Memory B cell (primary cell): Measurements from ENCODE around the gene CREB5.

Experiments
- ATAC-seq: fragments of 150-1000 bp; cut with Tn5 transposase; 2 replicates; pipeline ENCODE4 v1.10.0; 2021; ENCODE audit warnings: low read depth, mild to moderate bottlenecking, moderate library complexity
- DNase-seq, 2 donors: peaks; one replicate each; pipeline ENCODE4 v3.0.0; 2022; ENCODE audit warnings: low spot score in 2 of 2
- H3K27ac Mint-ChIP-seq: one replicate; pipeline ENCODE4 v1.8.0; 2022; ENCODE audit warnings: mild to moderate bottlenecking, moderate library complexity, mixed read lengths
- H3K27me3 Mint-ChIP-seq: one replicate; pipeline ENCODE4 v1.8.0; 2022; ENCODE audit warnings: mixed read lengths
- H3K36me3 Mint-ChIP-seq: one replicate; pipeline ENCODE4 v1.8.0; 2022; ENCODE audit warnings: mild to moderate bottlenecking, mixed read lengths
- H3K4me1 Mint-ChIP-seq: one replicate; pipeline ENCODE4 v1.8.0; 2022; ENCODE audit warnings: mixed read lengths
- H3K4me3 Mint-ChIP-seq: one replicate; pipeline ENCODE4 v1.8.0; 2022; ENCODE audit warnings: mild to moderate bottlenecking, moderate library complexity, mixed read lengths
- H3K9me3 Mint-ChIP-seq: one replicate; pipeline ENCODE4 v1.8.0; 2022; ENCODE audit warnings: mixed read lengths

CREB5 gene

DNA sequence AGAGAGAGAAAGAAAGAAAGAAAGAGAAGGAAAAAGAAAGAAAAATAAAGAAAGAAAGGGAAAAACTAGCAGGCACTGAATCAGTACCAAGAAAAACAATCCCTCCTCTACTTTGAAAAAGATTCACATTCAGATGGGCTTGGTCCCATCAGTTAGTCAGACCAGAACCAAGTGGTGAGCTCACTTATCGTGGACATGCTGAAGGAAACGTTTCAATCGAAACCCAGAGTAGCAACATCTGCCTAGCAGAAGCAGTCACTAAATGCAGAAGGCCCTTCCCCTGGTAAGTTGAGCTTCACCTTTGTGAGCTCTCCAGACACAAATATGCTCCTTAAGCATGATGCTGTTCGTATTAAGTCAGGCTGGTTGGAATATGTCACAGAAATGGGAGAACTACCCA, 378.1 kb downstream of the CREB5 start:
- H3K27me3 Mint-ChIP-seq: peaks cover 4% of the 10 kb centered on the region
- no peak for DNase-seq
- peaks cover 5% of the 10 kb centered on the region for H3K4me1 Mint-ChIP-seq
- H3K4me3 Mint-ChIP-seq: no peak overlapping the region
- H3K9me3 Mint-ChIP-seq: peaks cover 1% of the 10 kb centered on the region
- no peak for ATAC-seq
- H3K27ac Mint-ChIP-seq: no peak overlapping the region
- no peaks in the 10 kb centered on the region for H3K36me3 Mint-ChIP-seq

DNA sequence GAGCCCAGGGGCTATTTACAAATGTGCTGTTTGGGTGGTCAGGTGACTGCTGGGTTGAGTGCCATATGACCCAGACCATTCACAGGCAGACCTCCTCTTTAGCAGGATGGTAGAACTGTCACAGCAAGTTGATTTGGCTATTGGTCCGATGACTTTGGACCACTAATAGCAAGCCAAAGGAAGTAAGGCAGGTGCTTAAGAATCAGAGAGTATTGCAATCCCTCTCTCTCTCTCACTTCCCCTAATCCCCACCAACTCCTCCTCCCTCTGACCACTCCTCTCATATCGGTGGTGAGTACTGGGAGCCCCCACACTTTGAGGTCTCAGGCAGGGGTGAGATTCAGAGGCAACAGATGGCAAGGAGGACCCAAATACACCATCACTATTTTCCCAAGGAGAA, 380.5 kb downstream of the CREB5 start:
- peaks cover 2% of the 10 kb centered on the region for H3K4me1 Mint-ChIP-seq
- H3K4me3 Mint-ChIP-seq: no peak overlapping the region
- H3K27ac Mint-ChIP-seq: no peak overlapping the region
- peaks cover 4% of the 10 kb centered on the region for H3K27me3 Mint-ChIP-seq
- ATAC-seq (no peak), DNase-seq (no peak)
- peaks cover 1% of the 10 kb centered on the region for H3K9me3 Mint-ChIP-seq
- no peaks in the 10 kb centered on the region for H3K36me3 Mint-ChIP-seq

- Mint-ChIP-seq H3K9me3 (peaks cover 1% of the 10 kb centered on the region), H3K27ac (no peak overlapping the region), H3K4me1 (peaks cover 2% of the 10 kb centered on the region), H3K36me3 (no peaks in the 10 kb centered on the region), H3K4me3 (no peak overlapping the region), H3K27me3 (peaks cover 4% of the 10 kb centered on the region)
- DNase-seq (no peak), ATAC-seq (no peak)
Observed at GRCh38 chr7:28793381-28794085, 381.2 kb downstream of the CREB5 start.

- DNase-seq (no peak), ATAC-seq (no peak)
Observed at GRCh38 chr7:28798274-28798673, 386.0 kb downstream of the CREB5 start.

DNA sequence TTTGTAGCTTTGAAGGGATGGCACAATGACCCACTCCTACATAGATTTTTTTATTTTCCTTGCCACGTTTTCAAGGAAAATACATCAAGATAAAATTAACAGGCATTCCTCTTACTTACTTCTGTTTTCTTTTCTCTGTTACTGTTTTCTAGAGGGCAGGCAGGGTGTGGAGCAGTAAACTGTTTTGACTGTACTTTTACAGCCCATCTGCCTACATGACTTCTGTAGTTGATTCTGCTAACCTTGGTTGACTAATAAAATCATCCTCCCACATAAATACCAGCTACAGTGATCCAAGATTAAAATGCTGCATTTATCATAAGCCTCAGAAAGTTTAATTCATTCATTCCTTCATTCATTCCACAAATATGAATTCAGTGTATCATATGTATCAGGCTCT, 387.3 kb downstream of the CREB5 start:
- Mint-ChIP-seq H3K27me3 (peaks cover 5% of the 10 kb centered on the region), H3K27ac (no peak overlapping the region), H3K4me1 (no peaks in the 10 kb centered on the region), H3K4me3 (no peak overlapping the region), H3K9me3 (no peaks in the 10 kb centered on the region), H3K36me3 (no peaks in the 10 kb centered on the region)
- ATAC-seq (no peak), DNase-seq (no peak)

More at GRCh38 chr7:28798274-28798673, 386.0 kb downstream of the CREB5 start:
- Mint-ChIP-seq H3K36me3 (no peaks in the 10 kb centered on the region), H3K9me3 (no peaks in the 10 kb centered on the region), H3K27ac (no peak overlapping the region), H3K4me1 (no peaks in the 10 kb centered on the region), H3K27me3 (peaks cover 1% of the 10 kb centered on the region), H3K4me3 (no peak overlapping the region)

DNA sequence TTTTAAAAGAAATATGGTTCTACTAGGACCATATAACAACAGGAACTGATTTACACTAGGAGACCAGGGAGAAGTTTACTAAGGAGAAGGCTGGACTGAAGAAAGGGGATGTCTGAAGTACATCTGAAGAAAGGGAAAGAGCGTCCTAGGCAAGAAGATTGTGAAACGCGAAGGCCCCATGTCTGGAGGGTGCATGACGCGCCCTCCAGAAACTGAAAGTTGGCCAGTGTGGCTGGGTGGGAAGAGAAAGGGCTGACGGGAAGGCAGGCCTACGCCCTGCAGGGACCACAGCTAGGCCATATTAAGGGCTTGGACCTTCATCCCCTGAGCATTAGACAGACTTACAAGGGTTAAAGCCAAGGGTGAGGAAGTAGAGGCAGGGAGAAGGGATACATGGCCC, 387.8 kb downstream of the CREB5 start:
- Mint-ChIP-seq H3K27me3 (peaks cover 5% of the 10 kb centered on the region), H3K9me3 (no peaks in the 10 kb centered on the region), H3K4me3 (no peak overlapping the region), H3K27ac (no peak overlapping the region), H3K4me1 (no peaks in the 10 kb centered on the region), H3K36me3 (no peaks in the 10 kb centered on the region)
- ATAC-seq (no peak), DNase-seq (no peak)

DNA sequence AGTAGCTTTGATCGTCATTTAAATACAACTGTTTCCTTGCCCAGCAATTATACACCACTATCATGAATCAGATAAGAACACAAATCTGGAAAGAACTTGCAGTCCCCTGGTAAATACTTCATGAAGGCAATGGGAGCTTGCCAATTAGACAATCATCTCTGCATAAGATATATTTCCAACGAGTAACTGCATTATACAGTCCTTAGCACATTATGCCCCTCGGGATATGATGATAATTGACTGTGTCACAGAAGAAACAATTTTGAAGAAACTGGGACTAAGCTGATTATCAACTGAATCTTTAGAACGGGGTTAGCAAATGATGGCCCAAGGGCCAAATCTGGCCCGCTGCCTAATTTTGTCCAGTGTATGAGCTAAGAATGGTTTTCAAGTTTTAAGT, 390.1 kb downstream of the CREB5 start:
- Mint-ChIP-seq H3K4me1 (no peaks in the 10 kb centered on the region), H3K36me3 (no peaks in the 10 kb centered on the region), H3K27ac (no peak overlapping the region), H3K9me3 (no peaks in the 10 kb centered on the region), H3K4me3 (no peak overlapping the region), H3K27me3 (peaks cover 5% of the 10 kb centered on the region)
- DNase-seq: no peak
- ATAC-seq: no peak

DNA sequence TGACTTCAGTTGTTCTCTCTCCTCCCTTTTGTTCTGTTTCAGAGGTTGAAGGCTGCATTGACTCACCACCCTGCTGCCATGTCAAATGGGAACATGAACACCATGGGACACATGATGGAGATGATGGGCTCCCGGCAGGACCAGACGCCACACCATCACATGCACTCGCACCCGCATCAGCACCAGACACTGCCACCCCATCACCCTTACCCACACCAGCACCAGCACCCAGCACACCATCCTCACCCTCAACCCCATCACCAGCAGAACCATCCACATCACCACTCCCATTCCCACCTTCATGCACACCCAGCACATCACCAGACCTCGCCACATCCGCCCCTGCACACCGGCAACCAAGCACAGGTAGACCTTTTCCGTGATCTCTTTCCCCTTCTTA, 391.8 kb downstream of the CREB5 start:
- H3K36me3 Mint-ChIP-seq: no peaks in the 10 kb centered on the region
- no peaks in the 10 kb centered on the region for H3K9me3 Mint-ChIP-seq
- ATAC-seq: no peak
- no peak for DNase-seq
- peaks cover 5% of the 10 kb centered on the region for H3K27me3 Mint-ChIP-seq
- no peak overlapping the region for H3K27ac Mint-ChIP-seq
- H3K4me3 Mint-ChIP-seq: no peak overlapping the region
- peaks cover 5% of the 10 kb centered on the region for H3K4me1 Mint-ChIP-seq

GRCh38 chr7:28804990-28805389, 392.7 kb downstream of the CREB5 start:
- Mint-ChIP-seq H3K27ac (no peak overlapping the region), H3K27me3 (peaks cover 5% of the 10 kb centered on the region), H3K4me1 (peaks cover 5% of the 10 kb centered on the region), H3K36me3 (no peaks in the 10 kb centered on the region), H3K9me3 (no peaks in the 10 kb centered on the region), H3K4me3 (no peak overlapping the region)
- ATAC-seq (no peak), DNase-seq (no peak)

DNA sequence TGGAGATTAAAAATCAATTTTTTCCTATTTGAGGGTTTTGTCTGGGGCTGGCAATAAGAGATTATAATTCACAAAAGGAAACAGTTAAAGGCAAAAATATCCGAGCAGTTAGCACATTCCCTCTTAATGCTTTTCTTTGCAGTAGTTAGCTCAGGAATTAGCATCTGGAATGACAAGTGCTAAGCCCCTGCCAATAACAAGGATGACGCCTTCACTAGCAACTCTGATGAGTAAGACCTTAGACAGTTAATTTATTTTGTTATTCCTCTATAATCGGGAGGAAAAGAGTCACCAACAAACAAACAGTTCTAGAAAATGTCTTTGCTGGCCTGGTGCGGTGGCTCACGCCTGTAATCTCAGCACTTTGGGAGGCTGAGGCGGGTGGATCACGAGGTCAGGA, 394.5 kb downstream of the CREB5 start:
- Mint-ChIP-seq H3K4me3 (no peak overlapping the region), H3K9me3 (no peaks in the 10 kb centered on the region), H3K36me3 (no peaks in the 10 kb centered on the region), H3K27ac (no peak overlapping the region), H3K27me3 (peaks cover 4% of the 10 kb centered on the region), H3K4me1 (peaks cover 5% of the 10 kb centered on the region)
- no peak for DNase-seq
- no peak for ATAC-seq

DNA sequence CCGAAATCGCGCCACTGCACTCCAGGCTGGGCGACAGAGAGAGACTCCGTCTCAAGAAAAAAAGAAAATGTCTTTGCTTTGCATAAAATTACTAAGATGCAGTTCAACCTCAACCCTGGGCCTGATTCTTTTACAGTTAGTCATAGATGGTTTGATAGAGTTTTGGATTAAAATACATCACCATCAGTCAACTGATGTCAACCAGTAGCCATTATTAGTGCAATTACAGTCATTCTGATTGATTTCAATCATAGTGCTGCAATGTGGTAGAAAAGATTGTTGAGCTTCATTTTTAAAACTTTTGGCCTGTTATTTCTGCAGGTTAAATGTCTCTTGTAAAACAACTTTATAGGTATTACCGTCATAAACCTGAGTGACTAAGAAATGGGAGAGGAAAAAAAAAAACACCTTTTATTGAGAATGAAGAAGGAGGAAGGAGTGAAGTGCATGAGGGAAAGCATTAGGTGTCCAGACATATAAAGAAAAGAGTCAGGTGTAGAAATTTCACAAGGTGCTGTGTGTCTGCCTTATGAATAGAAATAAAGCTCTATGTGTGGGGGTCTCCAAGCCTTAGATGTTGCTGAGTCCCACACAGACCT, 395.2 kb downstream of the CREB5 start:
- Mint-ChIP-seq H3K27ac (no peak overlapping the region), H3K4me1 (peaks cover 5% of the 10 kb centered on the region), H3K9me3 (no peaks in the 10 kb centered on the region), H3K27me3 (peaks cover 4% of the 10 kb centered on the region), H3K4me3 (no peak overlapping the region), H3K36me3 (no peaks in the 10 kb centered on the region)
- DNase-seq (no peak), ATAC-seq (no peak)

DNA sequence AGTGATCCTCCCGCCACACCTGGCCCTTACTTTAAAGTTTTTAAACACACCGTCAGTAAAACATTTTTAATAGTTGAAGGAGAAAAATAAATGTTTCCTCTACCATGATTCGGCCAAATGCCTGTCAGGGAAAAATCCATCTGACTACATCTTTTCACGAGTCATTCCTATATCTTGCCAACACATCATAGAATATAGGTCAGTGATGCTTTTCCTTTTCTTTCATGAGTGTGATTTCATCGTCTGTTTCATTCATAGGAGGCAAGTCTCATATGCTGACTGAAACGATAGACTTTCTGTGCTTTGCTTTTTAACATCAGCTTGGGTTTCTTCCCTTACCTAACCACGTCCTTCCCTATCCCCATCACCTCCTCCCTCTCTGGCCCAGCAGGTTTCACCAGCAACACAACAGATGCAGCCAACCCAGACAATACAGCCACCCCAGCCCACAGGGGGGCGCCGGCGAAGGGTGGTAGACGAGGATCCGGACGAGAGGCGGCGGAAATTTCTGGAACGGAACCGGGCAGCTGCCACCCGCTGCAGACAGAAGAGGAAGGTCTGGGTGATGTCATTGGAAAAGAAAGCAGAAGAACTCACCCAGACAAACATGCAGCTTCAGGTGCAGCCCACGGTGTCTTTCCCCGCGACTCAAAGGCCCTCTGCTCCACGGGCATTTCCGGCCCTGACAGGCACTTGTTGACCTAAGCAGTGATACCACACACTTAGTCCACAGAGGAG, 396.6 kb downstream of the CREB5 start:
- ATAC-seq (peak; percentile 96), DNase-seq (peak; percentile 53 to 63)
- peaks cover 4% of the 10 kb centered on the region for H3K27me3 Mint-ChIP-seq

DNA sequence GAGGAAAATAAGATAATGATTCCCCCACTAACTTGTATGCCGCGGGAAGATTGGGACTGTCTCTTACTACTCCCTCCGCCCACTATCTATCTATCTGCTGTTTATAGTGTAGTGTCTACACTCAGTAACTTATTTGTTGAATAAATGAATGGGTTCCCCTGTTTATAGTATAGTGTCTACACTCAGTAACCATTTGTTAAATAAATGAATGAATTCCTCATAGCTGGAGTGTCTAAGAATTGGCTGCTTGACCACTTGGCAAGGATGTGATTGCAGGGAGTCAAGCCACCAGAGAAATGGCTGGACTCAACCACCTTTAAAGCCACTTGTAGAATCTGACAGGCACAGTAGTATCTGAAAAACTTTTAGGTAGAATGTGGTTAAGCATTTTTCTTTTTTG, 398.7 kb downstream of the CREB5 start:
- Mint-ChIP-seq H3K27me3 (no peaks in the 10 kb centered on the region), H3K9me3 (no peaks in the 10 kb centered on the region), H3K4me1 (peaks cover 10% of the 10 kb centered on the region), H3K27ac (no peak overlapping the region), H3K36me3 (no peaks in the 10 kb centered on the region), H3K4me3 (no peak overlapping the region)
- ATAC-seq (no peak), DNase-seq (no peak)

More for the DNA sequence above, 396.6 kb downstream of the CREB5 start:
- Mint-ChIP-seq H3K4me1 (peaks cover 8% of the 10 kb centered on the region), H3K27ac (peak overlapping the region; percentile 15), H3K9me3 (no peaks in the 10 kb centered on the region), H3K36me3 (no peaks in the 10 kb centered on the region), H3K4me3 (peak overlapping the region; percentile 72)

DNA sequence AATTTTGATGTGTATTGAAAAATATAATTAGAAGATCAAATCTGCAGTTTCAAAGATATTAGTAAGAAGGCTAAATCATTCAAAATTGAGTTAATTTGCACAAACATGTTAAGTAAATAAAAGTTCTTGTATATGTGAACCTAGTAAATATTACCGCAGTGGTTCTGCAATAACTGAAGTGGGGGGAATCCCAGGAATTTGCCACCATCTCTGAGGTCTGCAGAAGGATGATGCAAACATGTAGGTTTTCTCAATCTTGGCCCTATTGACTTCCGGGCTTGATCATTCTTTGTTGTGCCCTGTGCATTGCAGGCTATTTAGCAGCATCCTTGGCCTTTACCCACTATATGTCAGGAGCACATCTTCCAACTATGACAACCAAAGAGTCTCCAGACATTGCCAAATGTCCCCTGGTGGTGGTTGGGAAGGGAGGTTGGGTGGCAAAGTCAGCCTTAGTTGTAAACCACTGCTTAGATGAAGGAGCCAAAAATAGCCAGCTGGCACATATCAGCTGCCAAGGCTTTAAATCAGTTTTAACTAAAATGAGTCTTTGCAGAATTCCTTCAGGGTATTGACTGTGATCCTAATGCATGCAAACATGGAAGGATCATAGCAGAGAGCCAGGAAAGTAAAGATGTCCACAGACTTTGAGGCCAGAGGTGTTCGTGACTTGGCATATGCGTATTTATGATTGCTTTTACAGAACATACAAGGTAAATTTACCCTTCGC, 399.5 kb downstream of the CREB5 start:
- Mint-ChIP-seq H3K27me3 (no peaks in the 10 kb centered on the region), H3K4me3 (no peak overlapping the region), H3K9me3 (no peaks in the 10 kb centered on the region), H3K4me1 (peaks cover 12% of the 10 kb centered on the region), H3K27ac (no peak overlapping the region), H3K36me3 (no peaks in the 10 kb centered on the region)
- DNase-seq (no peak), ATAC-seq (no peak)
